ENCODE measurements around the gene MIA2. TPM values are rescaled to one million over a fixed set of nuclear protein-coding genes. Genes with fewer than 3 reads are reported as not detected.

The MIA2 gene
- total and polyA plus RNA-seq, 2 experiments from 2014 or later, result 43.9 to 86.0 TPM

DNA sequence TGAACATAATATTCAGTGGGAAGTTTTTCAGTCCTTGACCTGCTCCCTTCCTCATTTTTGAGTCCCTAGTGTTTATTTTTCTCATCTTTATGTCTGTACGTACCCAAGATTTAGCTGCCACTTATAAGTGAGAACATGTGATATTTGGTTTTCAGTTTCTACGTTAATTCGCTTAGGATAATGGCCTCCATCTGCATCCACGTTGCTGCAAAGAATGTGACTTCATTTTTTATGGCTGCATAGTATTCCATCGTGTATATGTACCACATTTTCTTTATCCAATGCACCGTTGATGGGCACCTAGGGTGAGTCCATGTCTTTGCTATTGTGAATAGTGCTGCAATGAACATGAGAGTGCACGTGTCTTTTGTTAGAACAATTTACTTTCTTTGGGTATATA is 30.3 kb downstream of the MIA2 start:
- peaks cover 12% of the 10 kb centered on the region for H4K20me1 ChIP-seq (ENCODE audit: insufficient read depth, poor library complexity, severe bottlenecking)
- no peak overlapping the region for H2AFZ ChIP-seq
- no peaks in the 10 kb centered on the region for H3K36me3 ChIP-seq (replicated peaks; ENCODE audit: insufficient read depth, low read depth)
- peaks cover 21% of the 10 kb centered on the region for H3K4me1 ChIP-seq (ENCODE audit: insufficient read depth)
- DNase-seq (ENCODE audit: low spot score), result no peak
- no peak overlapping the region for H3K4me3 ChIP-seq
- peaks cover 25% of the 10 kb centered on the region for H3K79me2 ChIP-seq
- no peak overlapping the region for H3K4me2 ChIP-seq
- H3K27me3 ChIP-seq, result no peaks in the 10 kb centered on the region
- no peaks in the 10 kb centered on the region for H3K9me3 ChIP-seq (ENCODE audit: low read depth)
- 90% methylated on average over 7 of the region's 7 CpGs for WGBS (ENCODE audit: low lambda C conversion rate, missing lambda C conversion rate)
- TF ChIP-seq, protein P1, sequence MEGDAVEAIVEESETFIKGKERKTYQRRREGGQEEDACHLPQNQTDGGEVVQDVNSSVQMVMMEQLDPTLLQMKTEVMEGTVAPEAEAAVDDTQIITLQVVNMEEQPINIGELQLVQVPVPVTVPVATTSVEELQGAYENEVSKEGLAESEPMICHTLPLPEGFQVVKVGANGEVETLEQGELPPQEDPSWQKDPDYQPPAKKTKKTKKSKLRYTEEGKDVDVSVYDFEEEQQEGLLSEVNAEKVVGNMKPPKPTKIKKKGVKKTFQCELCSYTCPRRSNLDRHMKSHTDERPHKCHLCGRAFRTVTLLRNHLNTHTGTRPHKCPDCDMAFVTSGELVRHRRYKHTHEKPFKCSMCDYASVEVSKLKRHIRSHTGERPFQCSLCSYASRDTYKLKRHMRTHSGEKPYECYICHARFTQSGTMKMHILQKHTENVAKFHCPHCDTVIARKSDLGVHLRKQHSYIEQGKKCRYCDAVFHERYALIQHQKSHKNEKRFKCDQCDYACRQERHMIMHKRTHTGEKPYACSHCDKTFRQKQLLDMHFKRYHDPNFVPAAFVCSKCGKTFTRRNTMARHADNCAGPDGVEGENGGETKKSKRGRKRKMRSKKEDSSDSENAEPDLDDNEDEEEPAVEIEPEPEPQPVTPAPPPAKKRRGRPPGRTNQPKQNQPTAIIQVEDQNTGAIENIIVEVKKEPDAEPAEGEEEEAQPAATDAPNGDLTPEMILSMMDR (IDR thresholded peaks at IDR 0.05; ENCODE audit: poor library complexity), result no peak
- no peak for TF ChIP-seq EZH2 (IDR thresholded peaks at IDR 0.05; ENCODE audit: borderline replicate concordance)
- TF ChIP-seq EZH2phosphoT487 (IDR thresholded peaks at IDR 0.05; ENCODE audit: low read depth, severe bottlenecking, unreplicated experiment), result no peak
- H3K9me2 ChIP-seq (replicated peaks; ENCODE audit: insufficient read depth), result no peaks in the 10 kb centered on the region
- H3K27ac ChIP-seq, result no peak overlapping the region

DNA sequence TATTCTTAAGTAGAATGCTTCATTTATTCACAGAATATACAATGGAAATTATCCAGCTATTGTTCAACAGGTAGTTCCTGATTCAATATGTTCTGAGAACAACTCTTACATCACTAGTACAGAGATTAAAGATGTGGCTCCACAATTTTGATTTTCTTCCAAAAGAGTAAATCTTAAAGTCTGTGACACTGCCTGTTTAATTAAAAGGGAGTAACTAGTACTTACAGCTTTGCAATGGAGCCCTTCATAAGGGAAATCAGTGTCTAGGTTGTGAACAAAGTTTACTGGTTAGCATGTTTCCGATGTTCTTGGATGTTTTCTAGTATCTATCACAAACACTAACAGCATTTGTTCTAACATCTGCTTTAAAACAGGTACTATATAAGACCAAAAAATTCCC is 30.8 kb downstream of the MIA2 start:
- no peak overlapping the region for H2AFZ ChIP-seq
- H3K9me2 ChIP-seq (replicated peaks; ENCODE audit: insufficient read depth), result no peaks in the 10 kb centered on the region
- H3K4me2 ChIP-seq, result no peak overlapping the region
- no peak overlapping the region for H3K27ac ChIP-seq
- no peak for TF ChIP-seq EZH2phosphoT487 (IDR thresholded peaks at IDR 0.05; ENCODE audit: low read depth, severe bottlenecking, unreplicated experiment)
- no peak for TF ChIP-seq EZH2 (IDR thresholded peaks at IDR 0.05; ENCODE audit: borderline replicate concordance)
- TF ChIP-seq, protein P1 (IDR thresholded peaks at IDR 0.05; ENCODE audit: poor library complexity), result no peak
- no peaks in the 10 kb centered on the region for H3K36me3 ChIP-seq (replicated peaks; ENCODE audit: insufficient read depth, low read depth)
- DNase-seq (ENCODE audit: low spot score), result no peak
- peaks cover 30% of the 10 kb centered on the region for H3K79me2 ChIP-seq
- H3K4me1 ChIP-seq (ENCODE audit: insufficient read depth), result peaks cover 21% of the 10 kb centered on the region
- H3K27me3 ChIP-seq, result no peaks in the 10 kb centered on the region
- H4K20me1 ChIP-seq (ENCODE audit: insufficient read depth, poor library complexity, severe bottlenecking), result peaks cover 17% of the 10 kb centered on the region
- no peaks in the 10 kb centered on the region for H3K9me3 ChIP-seq (ENCODE audit: low read depth)
- WGBS (ENCODE audit: low lambda C conversion rate, missing lambda C conversion rate), result 96% methylated on average over 1 of the region's 1 CpG
- H3K4me3 ChIP-seq, result no peak overlapping the region

DNA sequence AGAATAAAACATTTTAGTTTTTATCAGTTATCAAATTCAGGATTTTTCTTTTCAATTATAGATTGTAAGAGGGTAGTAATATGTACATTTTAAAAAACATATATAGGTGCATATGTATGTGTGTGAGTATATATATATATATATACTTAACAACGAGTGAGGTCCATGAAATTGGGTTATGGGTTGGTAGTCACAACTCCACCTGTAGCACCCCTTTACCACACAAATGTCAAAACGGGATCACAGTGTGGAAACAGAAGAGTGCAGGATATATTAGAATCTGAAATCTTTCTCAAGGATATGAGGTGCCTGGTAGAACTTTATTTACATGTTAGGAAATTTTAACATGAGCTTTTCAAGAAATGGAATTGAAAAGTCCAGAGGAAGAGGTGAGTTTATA is 31.3 kb downstream of the MIA2 start:
- peak; percentile 22 for DNase-seq (ENCODE audit: low spot score)
- H4K20me1 ChIP-seq (ENCODE audit: insufficient read depth, poor library complexity, severe bottlenecking), result peaks cover 17% of the 10 kb centered on the region
- no peak overlapping the region for H3K4me3 ChIP-seq
- no peaks in the 10 kb centered on the region for H3K27me3 ChIP-seq
- H3K36me3 ChIP-seq (replicated peaks; ENCODE audit: insufficient read depth, low read depth), result no peaks in the 10 kb centered on the region
- WGBS (ENCODE audit: low lambda C conversion rate, missing lambda C conversion rate), result 17% methylated on average over 2 of the region's 2 CpGs
- H3K9me2 ChIP-seq (replicated peaks; ENCODE audit: insufficient read depth), result no peaks in the 10 kb centered on the region
- H3K4me2 ChIP-seq, result peak overlapping the region; percentile 85
- peaks cover 35% of the 10 kb centered on the region for H3K79me2 ChIP-seq
- H3K27ac ChIP-seq, result peak overlapping the region; percentile 96
- H3K9me3 ChIP-seq (ENCODE audit: low read depth), result no peaks in the 10 kb centered on the region
- H3K4me1 ChIP-seq (ENCODE audit: insufficient read depth), result peaks cover 21% of the 10 kb centered on the region
- peak overlapping the region; percentile 85 for H2AFZ ChIP-seq
- TF ChIP-seq, protein P1 (IDR thresholded peaks at IDR 0.05; ENCODE audit: poor library complexity), result no peak

Measured in hepatocyte (in vitro differentiated cells).